ENCODE measurements around the gene INTS12.

DNA sequence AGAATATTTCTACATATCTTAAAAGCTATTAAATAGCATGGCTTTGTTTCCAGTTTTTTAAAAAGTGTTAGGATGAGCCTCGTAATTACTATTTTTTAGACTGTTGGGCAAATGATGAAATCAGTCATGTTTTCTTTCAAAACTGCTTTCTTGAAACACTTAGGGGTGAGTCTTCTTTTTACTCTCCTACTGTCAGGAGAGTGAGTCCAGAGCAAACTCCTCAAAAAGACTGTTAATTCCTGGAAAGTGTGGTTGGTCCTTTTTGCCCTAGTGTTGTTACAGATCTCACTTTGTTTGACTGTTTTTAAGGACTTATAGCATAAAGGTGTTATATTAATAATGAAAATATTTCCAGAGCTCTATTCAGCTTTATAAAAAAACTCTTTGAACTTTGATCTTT lies 6.4 kb upstream of the INTS12 start:
- TF ChIP-seq SETDB1 (IDR thresholded peaks at IDR 0.05; ENCODE audit: insufficient read length, low read length) (no peak), ZNF112 (tag by site-specific recombination; IDR thresholded peaks at IDR 0.05) (no peak), ZNF24 (tag by site-specific recombination; IDR thresholded peaks at IDR 0.05) (no peak)
- TF ChIP-seq, protein P1, sequence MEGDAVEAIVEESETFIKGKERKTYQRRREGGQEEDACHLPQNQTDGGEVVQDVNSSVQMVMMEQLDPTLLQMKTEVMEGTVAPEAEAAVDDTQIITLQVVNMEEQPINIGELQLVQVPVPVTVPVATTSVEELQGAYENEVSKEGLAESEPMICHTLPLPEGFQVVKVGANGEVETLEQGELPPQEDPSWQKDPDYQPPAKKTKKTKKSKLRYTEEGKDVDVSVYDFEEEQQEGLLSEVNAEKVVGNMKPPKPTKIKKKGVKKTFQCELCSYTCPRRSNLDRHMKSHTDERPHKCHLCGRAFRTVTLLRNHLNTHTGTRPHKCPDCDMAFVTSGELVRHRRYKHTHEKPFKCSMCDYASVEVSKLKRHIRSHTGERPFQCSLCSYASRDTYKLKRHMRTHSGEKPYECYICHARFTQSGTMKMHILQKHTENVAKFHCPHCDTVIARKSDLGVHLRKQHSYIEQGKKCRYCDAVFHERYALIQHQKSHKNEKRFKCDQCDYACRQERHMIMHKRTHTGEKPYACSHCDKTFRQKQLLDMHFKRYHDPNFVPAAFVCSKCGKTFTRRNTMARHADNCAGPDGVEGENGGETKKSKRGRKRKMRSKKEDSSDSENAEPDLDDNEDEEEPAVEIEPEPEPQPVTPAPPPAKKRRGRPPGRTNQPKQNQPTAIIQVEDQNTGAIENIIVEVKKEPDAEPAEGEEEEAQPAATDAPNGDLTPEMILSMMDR (tag by site-specific recombination; IDR thresholded peaks at IDR 0.05), result no peak

Measured in HEK293 (cell line).